Lung microvascular endothelial cell (primary cell): ENCODE measurements around the gene CACNA1B. TPM values are rescaled to one million over a fixed set of nuclear protein-coding genes. Genes with fewer than 3 reads are reported as not detected.
"Not testable (repeated sequence)": the region's sequence is repeated elsewhere in the genome, so short reads cannot be mapped to it uniquely, and the experiment has no call there.

Experiments used
- DNase-seq, 2 donors: peaks; one replicate each; pipeline versions ENCODE4 v3.0.0 to v3.0.0-alpha.2; 2010; ENCODE audit warnings: low read depth in 2 of 2
- total RNA-seq: library from RNA; depleted of rRNA; stranded (reverse); fragments of >200 nt; gene quantifications from 2 replicates; pipeline ENCODE4 v1.2.1, GENCODE V29; 2014

CACNA1B gene
- total RNA-seq, 1 donor from 2014 or later = under 0.01 TPM

- not testable (repeated sequence) for DNase-seq
These were observed 251.7 kb downstream of the CACNA1B start for GRCh38 chr9:138129318-138129717.

- DNase-seq = not testable (repeated sequence)
These were observed 255.5 kb downstream of the CACNA1B start for GRCh38 chr9:138132946-138133705.

GRCh38 chr9:138134581-138134980 is 257.0 kb downstream of the CACNA1B start:
- not testable (repeated sequence) for DNase-seq

- not testable (repeated sequence) for DNase-seq
These were observed 261.5 kb downstream of the CACNA1B start for GRCh38 chr9:138139096-138139495.

GRCh38 chr9:138140980-138141379 is 263.4 kb downstream of the CACNA1B start:
- not testable (repeated sequence) for DNase-seq

GRCh38 chr9:138142528-138143244 is 265.1 kb downstream of the CACNA1B start:
- DNase-seq = not testable (repeated sequence)

GRCh38 chr9:138143491-138143890 is 265.9 kb downstream of the CACNA1B start:
- DNase-seq = not testable (repeated sequence)

- peak; percentile 8 to 55 for DNase-seq
These were observed 270.0 kb downstream of the CACNA1B start for GRCh38 chr9:138147556-138147955.

- DNase-seq = not testable (repeated sequence)
These were observed 272.4 kb downstream of the CACNA1B start for GRCh38 chr9:138149672-138150656.

- DNase-seq = not testable (repeated sequence)
These were observed 278.2 kb downstream of the CACNA1B start for GRCh38 chr9:138155788-138156187.

- DNase-seq = not testable (repeated sequence)
These were observed 289.2 kb downstream of the CACNA1B start for GRCh38 chr9:138166793-138167192.
